ENCODE data around the gene STS. TPM values are rescaled to one million over a fixed set of nuclear protein-coding genes. Genes with fewer than 3 reads are reported as not detected.

Gene STS
- total RNA-seq, 1 donor from 2014 or later: 6.9 TPM

DNA sequence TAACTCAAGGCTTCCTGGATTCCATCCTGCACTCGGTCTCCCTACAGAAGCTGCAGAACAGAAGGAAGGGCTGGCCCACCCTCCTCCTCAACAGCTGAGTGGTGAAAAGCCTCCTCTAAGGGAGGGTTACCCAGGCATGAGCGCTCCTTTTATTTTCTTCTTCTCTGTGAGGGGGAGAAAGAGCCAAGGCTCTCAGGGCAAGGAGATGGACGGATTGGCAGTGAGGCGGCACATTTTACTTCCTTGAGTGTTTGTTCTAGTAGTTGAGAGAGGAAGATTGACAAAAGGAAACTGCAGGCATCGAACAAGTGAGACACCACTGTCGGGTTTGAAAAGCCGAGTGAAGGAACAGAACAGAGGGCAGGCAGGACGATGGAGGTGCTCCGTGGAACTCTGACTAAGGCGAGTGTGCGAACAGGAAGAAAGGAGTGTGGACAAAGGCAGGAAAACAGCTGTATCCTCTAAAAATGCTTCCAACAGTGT lies 38.4 kb upstream of the STS start:
- TF ChIP-seq CTCF (conservative IDR thresholded peaks at IDR 0.05): no peak
- H3K4me3 Mint-ChIP-seq: peak overlapping the region; percentile 63
- no peaks in the 10 kb centered on the region for H3K9me3 Mint-ChIP-seq
- H3K36me3 Mint-ChIP-seq (ENCODE audit: low read depth): peaks cover 8% of the 10 kb centered on the region
- H3K4me1 Mint-ChIP-seq: peaks cover 29% of the 10 kb centered on the region
- H3K27ac Mint-ChIP-seq (ENCODE audit: unreplicated experiment): peak overlapping the region; percentile 59
- H3K27me3 Mint-ChIP-seq (ENCODE audit: low read depth): no peaks in the 10 kb centered on the region
- no peak for DNase-seq (ENCODE audit: low read depth, low spot score)

- no peak for TF ChIP-seq CTCF (conservative IDR thresholded peaks at IDR 0.05)
- Mint-ChIP-seq H3K27me3 (ENCODE audit: low read depth) (no peaks in the 10 kb centered on the region), H3K4me3 (peak overlapping the region; percentile 63), H3K4me1 (peaks cover 29% of the 10 kb centered on the region), H3K36me3 (ENCODE audit: low read depth) (peaks cover 7% of the 10 kb centered on the region), H3K9me3 (no peaks in the 10 kb centered on the region), H3K27ac (ENCODE audit: unreplicated experiment) (peak overlapping the region; percentile 91)
- DNase-seq (ENCODE audit: low read depth, low spot score): no peak
Measured at GRCh38 chrX:7109838-7110793, 37.4 kb upstream of the STS start.

- peaks cover 5% of the 10 kb centered on the region for H3K36me3 Mint-ChIP-seq (ENCODE audit: low read depth)
- peak overlapping the region; percentile 34 for H3K4me3 Mint-ChIP-seq
- H3K27me3 Mint-ChIP-seq (ENCODE audit: low read depth): no peaks in the 10 kb centered on the region
Measured at GRCh38 chrX:7110821-7111276, 36.7 kb upstream of the STS start.

DNA sequence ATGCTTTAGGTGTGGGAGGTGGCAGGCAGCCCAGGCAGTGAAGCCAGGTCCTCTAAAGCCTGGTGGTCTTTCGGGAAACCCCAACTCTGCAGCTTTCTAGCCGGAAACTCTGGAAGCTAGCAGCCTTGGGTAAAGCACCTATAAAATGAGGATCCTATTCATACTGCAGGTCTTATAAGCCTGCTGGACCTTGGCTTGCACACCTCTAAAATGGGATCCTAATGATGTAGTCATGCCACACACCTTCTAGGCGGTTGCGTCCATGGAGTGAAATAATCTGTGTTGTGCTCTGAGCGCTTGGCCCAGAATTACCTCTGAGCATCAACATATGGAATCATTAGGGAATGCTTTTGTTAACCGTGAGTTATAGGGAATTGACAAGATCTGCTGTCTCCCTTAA lies 36.0 kb upstream of the STS start:
- no peak for TF ChIP-seq CTCF (conservative IDR thresholded peaks at IDR 0.05)
- H3K27me3 Mint-ChIP-seq (ENCODE audit: low read depth): no peaks in the 10 kb centered on the region
- peaks cover 34% of the 10 kb centered on the region for H3K4me1 Mint-ChIP-seq
- H3K36me3 Mint-ChIP-seq (ENCODE audit: low read depth): peaks cover 5% of the 10 kb centered on the region
- no peak overlapping the region for H3K4me3 Mint-ChIP-seq
- no peak for DNase-seq (ENCODE audit: low read depth, low spot score)
- H3K27ac Mint-ChIP-seq (ENCODE audit: unreplicated experiment): no peak overlapping the region
- no peaks in the 10 kb centered on the region for H3K9me3 Mint-ChIP-seq

More at GRCh38 chrX:7110821-7111276, 36.7 kb upstream of the STS start:
- peaks cover 33% of the 10 kb centered on the region for H3K4me1 Mint-ChIP-seq
- no peak for TF ChIP-seq CTCF (conservative IDR thresholded peaks at IDR 0.05)
- DNase-seq (ENCODE audit: low read depth, low spot score): no peak
- H3K9me3 Mint-ChIP-seq: no peaks in the 10 kb centered on the region
- H3K27ac Mint-ChIP-seq (ENCODE audit: unreplicated experiment): peak overlapping the region; percentile 91

GRCh38 chrX:7112071-7112470 lies 35.4 kb upstream of the STS start:
- DNase-seq (ENCODE audit: low read depth, low spot score): no peak
- H3K36me3 Mint-ChIP-seq (ENCODE audit: low read depth): peaks cover 5% of the 10 kb centered on the region
- no peak overlapping the region for H3K4me3 Mint-ChIP-seq
- H3K27ac Mint-ChIP-seq (ENCODE audit: unreplicated experiment): no peak overlapping the region
- no peaks in the 10 kb centered on the region for H3K9me3 Mint-ChIP-seq
- no peak for TF ChIP-seq CTCF (conservative IDR thresholded peaks at IDR 0.05)
- H3K4me1 Mint-ChIP-seq: peaks cover 37% of the 10 kb centered on the region
- H3K27me3 Mint-ChIP-seq (ENCODE audit: low read depth): no peaks in the 10 kb centered on the region
